Skeletal muscle satellite cell (primary cell): ENCODE results near the gene KCNK3.

ENCODE experiments used
- H3K27me3 ChIP-seq: 2 replicates; pipeline ENCODE4 v1.7.0; 2013; ENCODE audit warnings: low read length; ENCODE audit not compliant: control insufficient read depth, insufficient read depth
- H3K36me3 ChIP-seq: 2 replicates; pipeline ENCODE4 v1.7.0; 2013; ENCODE audit warnings: mild to moderate bottlenecking, control low read depth, low read length; ENCODE audit not compliant: insufficient read depth
- H3K4me1 ChIP-seq: 2 replicates; pipeline ENCODE4 v1.7.0; 2013; ENCODE audit warnings: low read length; ENCODE audit not compliant: control insufficient read depth, insufficient read depth
- H3K4me2 ChIP-seq: 2 replicates; pipeline ENCODE4 v1.7.0; 2013; ENCODE audit warnings: mild to moderate bottlenecking, low read length
- H3K4me3 ChIP-seq: 2 replicates; pipeline ENCODE4 v1.7.0; 2013; ENCODE audit warnings: low read length
- H3K9ac ChIP-seq: 2 replicates; pipeline ENCODE4 v1.7.0; 2013; ENCODE audit warnings: mild to moderate bottlenecking, low read depth, low read length, moderate library complexity
- H3K9me3 ChIP-seq: replicated peaks from 2 replicates; pipeline ENCODE4 v1.7.0; 2013; ENCODE audit warnings: mild to moderate bottlenecking, control low read depth, low read length

KCNK3 gene

GRCh38 chr2:26729311-26729710 is 36.8 kb downstream of the KCNK3 start:
- no peak overlapping the region for H3K4me3 ChIP-seq
- no peaks in the 10 kb centered on the region for H3K36me3 ChIP-seq
- H3K4me2 ChIP-seq, result no peak overlapping the region
- H3K27me3 ChIP-seq, result peaks cover 59% of the 10 kb centered on the region
- H3K9ac ChIP-seq, result no peak overlapping the region
- H3K4me1 ChIP-seq, result peaks cover 15% of the 10 kb centered on the region
- H3K9me3 ChIP-seq, result no peaks in the 10 kb centered on the region

GRCh38 chr2:26730549-26731344 is 38.2 kb downstream of the KCNK3 start:
- no peak overlapping the region for H3K4me3 ChIP-seq
- H3K9ac ChIP-seq, result no peak overlapping the region
- H3K4me2 ChIP-seq, result no peak overlapping the region
- H3K36me3 ChIP-seq, result no peaks in the 10 kb centered on the region
- H3K9me3 ChIP-seq, result no peaks in the 10 kb centered on the region
- H3K27me3 ChIP-seq, result peaks cover 59% of the 10 kb centered on the region
- H3K4me1 ChIP-seq, result peaks cover 5% of the 10 kb centered on the region

- H3K36me3 ChIP-seq, result no peaks in the 10 kb centered on the region
- peaks cover 5% of the 10 kb centered on the region for H3K4me1 ChIP-seq
- no peak overlapping the region for H3K4me3 ChIP-seq
- H3K27me3 ChIP-seq, result peaks cover 59% of the 10 kb centered on the region
- no peak overlapping the region for H3K4me2 ChIP-seq
- H3K9ac ChIP-seq, result no peak overlapping the region
- no peaks in the 10 kb centered on the region for H3K9me3 ChIP-seq
Observed at GRCh38 chr2:26731714-26732113, 39.2 kb downstream of the KCNK3 start.

DNA sequence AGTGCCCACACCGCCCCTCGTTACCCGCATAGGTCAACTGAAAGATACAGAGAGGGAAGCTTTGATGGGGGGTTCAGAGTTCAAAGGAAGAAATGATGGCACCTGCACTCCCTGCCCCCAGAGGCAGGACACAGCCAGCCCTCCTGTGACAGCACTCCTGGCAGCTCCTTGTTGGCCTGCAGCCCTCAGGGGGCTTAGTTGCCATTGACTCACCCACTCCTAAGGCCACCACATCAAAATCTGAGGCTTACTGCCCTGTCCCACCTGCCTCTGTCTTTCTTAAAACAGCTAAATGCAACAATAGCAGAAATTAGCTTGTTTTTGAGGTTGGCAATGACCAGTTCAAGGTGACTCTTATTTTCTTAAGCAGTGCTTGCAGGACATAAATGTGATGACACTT is 39.9 kb downstream of the KCNK3 start:
- Histone ChIP-seq H3K4me1 (peaks cover 5% of the 10 kb centered on the region), H3K36me3 (no peaks in the 10 kb centered on the region), H3K27me3 (peaks cover 58% of the 10 kb centered on the region)

GRCh38 chr2:26733413-26733812 is 40.9 kb downstream of the KCNK3 start:
- H3K9ac ChIP-seq, result no peak overlapping the region
- peaks cover 56% of the 10 kb centered on the region for H3K27me3 ChIP-seq
- no peak overlapping the region for H3K4me3 ChIP-seq
- H3K36me3 ChIP-seq, result no peaks in the 10 kb centered on the region
- H3K9me3 ChIP-seq, result no peaks in the 10 kb centered on the region
- H3K4me2 ChIP-seq, result no peak overlapping the region
- no peaks in the 10 kb centered on the region for H3K4me1 ChIP-seq

More for the DNA sequence above, 39.9 kb downstream of the KCNK3 start:
- Histone ChIP-seq H3K9ac (no peak overlapping the region), H3K4me3 (no peak overlapping the region), H3K9me3 (no peaks in the 10 kb centered on the region), H3K4me2 (no peak overlapping the region)

DNA sequence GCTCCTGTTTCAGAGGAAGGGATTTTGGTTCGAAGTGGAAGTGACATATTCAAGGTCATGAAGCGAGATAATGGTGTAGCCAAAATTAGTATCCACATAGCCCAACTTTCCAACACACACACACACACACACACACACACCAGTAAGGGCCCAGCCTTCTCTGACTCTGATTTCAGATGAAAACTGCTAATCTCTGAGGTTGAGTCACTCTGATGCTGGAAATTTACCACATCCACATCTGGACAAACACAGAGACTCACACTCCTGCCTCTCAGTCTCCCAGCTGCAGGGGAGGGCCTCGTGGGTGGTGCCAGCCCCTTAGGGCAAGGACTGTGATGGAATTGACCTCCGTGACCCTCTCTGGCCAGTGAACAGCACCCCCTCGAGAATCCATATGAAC is 42.6 kb downstream of the KCNK3 start:
- no peaks in the 10 kb centered on the region for H3K36me3 ChIP-seq
- no peaks in the 10 kb centered on the region for H3K4me1 ChIP-seq
- H3K4me3 ChIP-seq, result no peak overlapping the region
- H3K9ac ChIP-seq, result no peak overlapping the region
- peaks cover 44% of the 10 kb centered on the region for H3K27me3 ChIP-seq
- no peak overlapping the region for H3K4me2 ChIP-seq
- H3K9me3 ChIP-seq, result no peaks in the 10 kb centered on the region

DNA sequence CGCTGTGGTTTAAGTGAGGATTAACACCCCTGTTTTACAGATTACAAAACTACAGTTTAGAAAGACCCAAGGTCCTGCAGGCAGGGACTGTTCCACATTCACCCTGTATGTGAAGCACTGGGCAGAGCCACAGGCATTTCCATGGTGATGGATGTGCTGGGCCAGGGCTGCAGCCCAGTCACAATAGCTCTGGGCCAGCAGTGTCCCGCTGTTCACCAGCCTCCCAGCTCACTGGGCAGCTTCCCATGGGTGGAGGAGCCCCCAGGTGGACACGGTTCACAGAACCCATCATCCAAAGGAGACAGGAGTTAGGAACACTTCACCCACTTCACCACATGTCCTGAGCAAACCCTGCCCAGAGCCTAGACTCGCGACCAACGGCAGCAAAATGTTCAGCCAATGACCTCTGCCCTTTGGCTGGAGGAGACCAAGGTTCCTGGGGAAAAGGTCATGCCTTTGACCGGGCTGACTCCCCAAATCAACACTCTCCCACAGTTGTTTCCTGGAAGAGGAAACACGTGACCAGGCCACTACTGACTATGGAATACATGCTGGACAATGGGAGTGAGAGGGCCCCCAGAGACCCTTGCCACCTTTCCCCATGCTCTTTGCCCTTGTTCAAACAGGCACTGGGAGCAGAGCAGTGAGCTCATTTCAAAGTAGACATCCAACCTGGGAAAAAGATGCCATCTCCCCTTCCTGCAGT is 43.5 kb downstream of the KCNK3 start:
- H3K9me3 ChIP-seq, result no peaks in the 10 kb centered on the region
- H3K9ac ChIP-seq, result no peak overlapping the region
- peaks cover 45% of the 10 kb centered on the region for H3K27me3 ChIP-seq
- no peak overlapping the region for H3K4me2 ChIP-seq
- H3K4me3 ChIP-seq, result no peak overlapping the region
- no peaks in the 10 kb centered on the region for H3K36me3 ChIP-seq
- H3K4me1 ChIP-seq, result no peaks in the 10 kb centered on the region

GRCh38 chr2:26737221-26737620 is 44.7 kb downstream of the KCNK3 start:
- Histone ChIP-seq H3K27me3 (peaks cover 48% of the 10 kb centered on the region), H3K4me2 (no peak overlapping the region), H3K4me3 (no peak overlapping the region), H3K9me3 (no peaks in the 10 kb centered on the region), H3K36me3 (no peaks in the 10 kb centered on the region), H3K4me1 (no peaks in the 10 kb centered on the region), H3K9ac (no peak overlapping the region)

- Histone ChIP-seq H3K9me3 (no peaks in the 10 kb centered on the region), H3K36me3 (no peaks in the 10 kb centered on the region), H3K9ac (no peak overlapping the region), H3K27me3 (peaks cover 45% of the 10 kb centered on the region), H3K4me1 (no peaks in the 10 kb centered on the region), H3K4me2 (no peak overlapping the region), H3K4me3 (no peak overlapping the region)
Observed at GRCh38 chr2:26738481-26738880, 46.0 kb downstream of the KCNK3 start.

DNA sequence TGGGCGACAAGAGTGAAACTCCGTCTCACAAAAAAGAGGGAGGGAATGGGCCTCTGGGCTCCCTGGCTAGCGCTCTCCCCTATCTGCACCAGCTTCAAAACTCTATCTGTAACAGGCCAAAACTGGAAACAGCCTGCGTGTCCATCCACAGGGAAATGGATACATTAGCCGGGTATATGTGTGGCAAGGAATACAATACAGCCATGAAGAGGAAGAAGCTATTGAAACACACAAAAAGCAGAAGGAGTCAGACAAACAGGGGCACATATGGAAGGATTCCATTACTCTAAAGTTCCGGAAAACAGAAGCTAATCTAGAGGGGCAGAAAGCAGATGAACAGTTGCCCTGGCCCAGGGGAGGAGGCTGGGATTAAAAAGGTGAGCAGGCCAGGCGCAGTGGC is 47.0 kb downstream of the KCNK3 start:
- Histone ChIP-seq H3K4me2 (no peak overlapping the region), H3K27me3 (peaks cover 47% of the 10 kb centered on the region), H3K4me1 (no peaks in the 10 kb centered on the region), H3K36me3 (no peaks in the 10 kb centered on the region), H3K9ac (no peak overlapping the region), H3K4me3 (no peak overlapping the region), H3K9me3 (no peaks in the 10 kb centered on the region)

GRCh38 chr2:26740346-26740745 is 47.8 kb downstream of the KCNK3 start:
- no peak overlapping the region for H3K4me2 ChIP-seq

GRCh38 chr2:26740890-26741302 is 48.4 kb downstream of the KCNK3 start:
- Histone ChIP-seq H3K4me1 (no peaks in the 10 kb centered on the region), H3K4me3 (no peak overlapping the region), H3K9ac (no peak overlapping the region), H3K4me2 (no peak overlapping the region), H3K27me3 (peaks cover 54% of the 10 kb centered on the region), H3K9me3 (no peaks in the 10 kb centered on the region), H3K36me3 (no peaks in the 10 kb centered on the region)

More at GRCh38 chr2:26740346-26740745, 47.8 kb downstream of the KCNK3 start:
- peaks cover 54% of the 10 kb centered on the region for H3K27me3 ChIP-seq
- H3K9ac ChIP-seq, result no peak overlapping the region
- no peaks in the 10 kb centered on the region for H3K9me3 ChIP-seq
- no peaks in the 10 kb centered on the region for H3K4me1 ChIP-seq
- no peaks in the 10 kb centered on the region for H3K36me3 ChIP-seq
- no peak overlapping the region for H3K4me3 ChIP-seq
